ENCODE data around the gene SGCD. TPM values are rescaled to one million over a fixed set of nuclear protein-coding genes. Genes with fewer than 3 reads are reported as not detected.

Gene SGCD
- total and polyA plus RNA-seq, 11 donors = 17.4 to 150 (median 76.9) TPM

DNA sequence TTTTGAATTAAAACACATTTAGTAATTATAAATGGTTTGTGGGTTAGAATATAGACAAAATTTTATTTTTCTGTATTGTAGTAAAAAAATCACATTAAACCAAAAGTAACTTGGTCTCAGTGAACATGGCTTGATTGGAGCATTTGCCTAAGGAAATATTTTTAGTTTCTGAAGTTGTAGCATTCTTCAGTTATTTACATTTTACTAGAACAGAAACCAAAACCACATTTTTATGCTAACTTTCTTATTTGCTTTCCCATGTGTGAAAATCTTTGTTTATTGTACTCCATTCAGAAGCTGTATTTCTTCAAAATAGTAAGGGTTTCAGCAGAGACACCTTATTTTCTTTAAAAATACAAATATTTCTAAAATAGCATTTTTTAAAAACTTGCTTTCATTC is 129.9 kb downstream of the SGCD start:
- ATAC-seq = no peak
- intact Hi-C loops (cut with DNase I) = no loop called here
- no peaks in the 10 kb centered on the region for H3K27me3 ChIP-seq

DNA sequence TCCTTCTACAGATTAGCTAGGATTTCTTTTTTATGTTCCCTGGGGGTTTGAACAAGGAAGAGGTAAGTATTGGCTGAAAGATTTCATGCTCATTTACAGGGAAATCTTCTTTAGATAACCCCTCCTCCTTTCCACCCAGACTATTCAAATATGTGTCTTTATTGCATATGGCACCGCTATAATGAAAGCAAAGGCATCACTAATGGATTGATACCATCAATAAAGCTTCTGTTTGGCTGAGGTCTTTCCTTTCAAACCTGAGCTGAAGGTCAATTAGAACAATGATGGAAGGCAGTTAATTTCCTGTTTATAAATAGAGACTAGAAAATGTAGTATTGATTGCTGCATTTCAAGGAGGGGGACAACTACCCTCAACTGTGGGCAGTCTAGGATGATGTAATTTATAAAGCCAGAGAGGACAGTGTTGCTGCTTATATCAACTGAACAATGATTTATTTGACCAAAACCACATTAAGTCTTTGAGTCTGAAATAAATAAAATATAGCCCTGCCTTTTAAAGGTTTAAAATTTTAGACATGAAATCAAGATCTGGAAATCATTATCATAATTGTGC is 132.9 kb downstream of the SGCD start:
- no peaks in the 10 kb centered on the region for H3K27me3 ChIP-seq
- H3K9me3 ChIP-seq = no peaks in the 10 kb centered on the region
- no peaks in the 10 kb centered on the region for H3K36me3 ChIP-seq
- TF ChIP-seq, protein P1, sequence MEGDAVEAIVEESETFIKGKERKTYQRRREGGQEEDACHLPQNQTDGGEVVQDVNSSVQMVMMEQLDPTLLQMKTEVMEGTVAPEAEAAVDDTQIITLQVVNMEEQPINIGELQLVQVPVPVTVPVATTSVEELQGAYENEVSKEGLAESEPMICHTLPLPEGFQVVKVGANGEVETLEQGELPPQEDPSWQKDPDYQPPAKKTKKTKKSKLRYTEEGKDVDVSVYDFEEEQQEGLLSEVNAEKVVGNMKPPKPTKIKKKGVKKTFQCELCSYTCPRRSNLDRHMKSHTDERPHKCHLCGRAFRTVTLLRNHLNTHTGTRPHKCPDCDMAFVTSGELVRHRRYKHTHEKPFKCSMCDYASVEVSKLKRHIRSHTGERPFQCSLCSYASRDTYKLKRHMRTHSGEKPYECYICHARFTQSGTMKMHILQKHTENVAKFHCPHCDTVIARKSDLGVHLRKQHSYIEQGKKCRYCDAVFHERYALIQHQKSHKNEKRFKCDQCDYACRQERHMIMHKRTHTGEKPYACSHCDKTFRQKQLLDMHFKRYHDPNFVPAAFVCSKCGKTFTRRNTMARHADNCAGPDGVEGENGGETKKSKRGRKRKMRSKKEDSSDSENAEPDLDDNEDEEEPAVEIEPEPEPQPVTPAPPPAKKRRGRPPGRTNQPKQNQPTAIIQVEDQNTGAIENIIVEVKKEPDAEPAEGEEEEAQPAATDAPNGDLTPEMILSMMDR (IDR thresholded peaks at IDR 0.05) = no peak
- no peak for TF ChIP-seq POLR2A (IDR thresholded peaks at IDR 0.05)
- no peak overlapping the region for H3K27ac ChIP-seq
- H3K4me3 ChIP-seq = no peak overlapping the region
- ATAC-seq = no peak
- 91 to 97% (median 92%) methylated on average over 1 of the region's 1 CpG for WGBS, 4 donors
- DNase-seq = no peak
- intact Hi-C loops (cut with DNase I) = no loop called here
- peaks cover 0 to 4% (median 0%) of the 10 kb centered on the region in 12 donors for H3K4me1 ChIP-seq

More for the DNA sequence above, 129.9 kb downstream of the SGCD start:
- H3K36me3 ChIP-seq = no peaks in the 10 kb centered on the region
- DNase-seq = no peak
- H3K4me3 ChIP-seq = no peak overlapping the region
- H3K9me3 ChIP-seq = no peaks in the 10 kb centered on the region
- TF ChIP-seq POLR2A (IDR thresholded peaks at IDR 0.05) = no peak
- TF ChIP-seq, protein P1 (IDR thresholded peaks at IDR 0.05) = no peak
- H3K27ac ChIP-seq = no peak overlapping the region
- peaks cover 0 to 4% (median 0%) of the 10 kb centered on the region in 12 donors for H3K4me1 ChIP-seq

DNA sequence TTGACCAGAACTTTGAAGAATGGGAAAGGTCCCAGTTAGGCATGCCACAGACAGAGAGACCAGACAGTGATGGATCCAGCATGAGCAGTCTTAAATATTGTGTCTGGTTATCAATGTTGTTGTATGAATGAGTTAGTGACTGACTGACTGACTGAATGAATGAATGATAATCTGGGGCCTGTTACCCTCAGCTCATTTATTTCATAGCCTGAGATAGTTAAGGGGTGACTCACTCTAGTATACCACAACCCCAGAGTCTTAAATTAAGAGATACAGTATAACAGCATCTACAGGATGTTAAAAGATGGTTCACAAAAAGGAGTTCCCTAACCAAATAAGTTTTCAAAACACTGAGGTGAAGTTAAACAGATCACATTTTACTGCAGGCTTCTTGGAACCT is 133.5 kb downstream of the SGCD start:
- no peaks in the 10 kb centered on the region for H3K9me3 ChIP-seq
- H3K27ac ChIP-seq = no peak overlapping the region
- intact Hi-C loops (cut with DNase I) = no loop called here
- no peak for TF ChIP-seq POLR2A (IDR thresholded peaks at IDR 0.05)
- TF ChIP-seq, protein P1 (IDR thresholded peaks at IDR 0.05) = no peak
- no peak for DNase-seq
- no peaks in the 10 kb centered on the region for H3K36me3 ChIP-seq
- H3K4me3 ChIP-seq = no peak overlapping the region
- no peak for ATAC-seq
- H3K27me3 ChIP-seq = no peaks in the 10 kb centered on the region
- peaks cover 0 to 4% (median 0%) of the 10 kb centered on the region in 12 donors for H3K4me1 ChIP-seq

DNA sequence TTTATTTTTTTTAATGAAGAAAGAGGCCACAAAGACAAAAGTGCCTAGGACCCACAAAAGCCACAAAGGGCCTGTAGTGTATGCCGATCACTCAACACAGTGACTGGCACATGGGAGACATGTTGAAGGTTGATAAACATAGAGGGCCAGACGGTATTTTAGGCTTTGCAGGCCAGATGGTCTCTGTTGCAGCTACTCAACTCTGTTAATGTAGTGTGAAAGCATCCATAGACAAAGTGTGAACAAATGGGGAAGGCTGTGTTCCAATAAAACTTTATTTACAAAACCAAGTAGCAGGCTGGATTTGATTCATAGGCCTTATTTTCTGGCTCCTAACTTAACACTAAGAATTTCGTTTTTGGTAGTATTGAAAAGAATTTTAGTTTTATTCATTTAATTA is 139.9 kb downstream of the SGCD start:
- Histone ChIP-seq H3K27ac (no peak overlapping the region), H3K27me3 (no peaks in the 10 kb centered on the region), H3K4me3 (no peak overlapping the region), H3K9me3 (no peaks in the 10 kb centered on the region), H3K4me1 (no peaks in the 10 kb centered on the region), H3K36me3 (no peaks in the 10 kb centered on the region)
- ATAC-seq (no peak), DNase-seq (no peak)
- 77 to 82% (median 80%) methylated on average over 3 of the region's 3 CpGs for WGBS, 4 donors
- TF ChIP-seq, protein P1 (IDR thresholded peaks at IDR 0.05) = no peak
- no peak for TF ChIP-seq POLR2A (IDR thresholded peaks at IDR 0.05)
- intact Hi-C loops (cut with DNase I) = no loop called here

All from heart left ventricle (tissue), 16 donors.